Medulla oblongata (tissue), 1 donor: ENCODE measurements around the gene TBX19.
A peak's percentile ranks its signal among the peaks of the same experiment; 100 is the strongest.

Source experiments
- DNase-seq: peaks from one replicate; pipeline ENCODE4 v3.0.0-alpha.2; 2015; ENCODE audit errors: extremely low spot score

TBX19 gene

GRCh38 chr1:168280296-168280927 is at the start of gene TBX19:
Gene TBX19, plus strand, starts transcription at chr1:168280877. Its CDS starts 214 bp downstream, at chr1:168281091.
- DNase-seq, result no peak

- DNase-seq, result no peak
Observed at GRCh38 chr1:168234846-168235547, 45.7 kb upstream of the TBX19 start.

GRCh38 chr1:168235548-168235885 is 45.2 kb upstream of the TBX19 start:
- DNase-seq, result no peak

- DNase-seq, result no peak
Observed at GRCh38 chr1:168235937-168236336, 44.7 kb upstream of the TBX19 start.

GRCh38 chr1:168236836-168237611 is 43.7 kb upstream of the TBX19 start:
- DNase-seq, result peak; percentile 62

- DNase-seq, result no peak
Observed at GRCh38 chr1:168243198-168243597, 37.5 kb upstream of the TBX19 start.

- DNase-seq, result no peak
Observed at GRCh38 chr1:168243636-168244212, 37.0 kb upstream of the TBX19 start.

- no peak for DNase-seq
Observed at GRCh38 chr1:168245042-168245441, 35.6 kb upstream of the TBX19 start.

- peak; percentile 62 for DNase-seq
Observed at GRCh38 chr1:168246506-168246905, 34.2 kb upstream of the TBX19 start.

GRCh38 chr1:168252204-168252733 is 28.4 kb upstream of the TBX19 start:
- DNase-seq, result no peak

GRCh38 chr1:168256164-168256563 is 24.5 kb upstream of the TBX19 start:
- no peak for DNase-seq

- DNase-seq, result no peak
Observed at GRCh38 chr1:168257397-168257796, 23.3 kb upstream of the TBX19 start.

GRCh38 chr1:168259567-168259966 is 21.1 kb upstream of the TBX19 start:
- DNase-seq, result no peak

- DNase-seq, result no peak
Observed at GRCh38 chr1:168260393-168260792, 20.3 kb upstream of the TBX19 start.

- no peak for DNase-seq
Observed at GRCh38 chr1:168261390-168261789, 19.3 kb upstream of the TBX19 start.

- no peak for DNase-seq
Observed at GRCh38 chr1:168263130-168263529, 17.5 kb upstream of the TBX19 start.

- DNase-seq, result no peak
Observed at GRCh38 chr1:168264296-168264695, 16.4 kb upstream of the TBX19 start.

- no peak for DNase-seq
Observed at GRCh38 chr1:168265596-168265995, 15.1 kb upstream of the TBX19 start.

GRCh38 chr1:168266644-168267186 is 14.0 kb upstream of the TBX19 start:
- no peak for DNase-seq

- DNase-seq, result no peak
Observed at GRCh38 chr1:168271636-168272035, 9.0 kb upstream of the TBX19 start.

- no peak for DNase-seq
Observed at GRCh38 chr1:168273575-168273974, 7.1 kb upstream of the TBX19 start.

- no peak for DNase-seq
Observed at GRCh38 chr1:168279253-168279652, 1.4 kb upstream of the TBX19 start.
